B cell (primary cell): Measurements from ENCODE around the gene LTO1. TPM values are rescaled to one million over a fixed set of nuclear protein-coding genes. Genes with fewer than 3 reads are reported as not detected.

ENCODE experiments used
- ATAC-seq: fragments of 200-7000 bp; cut with Tn5 transposase; one replicate; pipeline ENCODE4 v1.10.0; 2021; ENCODE audit warnings: low read depth, mild to moderate bottlenecking, moderate number of reproducible peaks, moderate library complexity
- CTCF ChIA-PET: fragments of 350-600 bp; sonication (Branson Sonifier 250); formaldehyde crosslinking; loops from one replicate; lab custom pipeline; 2021; ENCODE audit warnings: antibody characterized with exemption, inconsistent platforms; lab: Charles Lee
- POLR2A ChIA-PET: fragments of 350-600 bp; sonication (Branson Sonifier 250); formaldehyde crosslinking; loops from one replicate; lab custom pipeline; 2021; ENCODE audit warnings: antibody characterized with exemption; lab: Charles Lee
- DNase-seq: peaks from one replicate; pipeline ENCODE4 v3.0.0; 2013
- H2AFZ ChIP-seq: 2 replicates; pipeline ENCODE4 v1.6.1; 2012; ENCODE audit warnings: mild to moderate bottlenecking, low read depth, low read length; ENCODE audit not compliant: insufficient read depth, poor library complexity, severe bottlenecking
- H3K27ac ChIP-seq, 2 donors: 1 replicate in 1 of 2; 2 replicates in 1 of 2; pipeline ENCODE4 v1.5.1; 2012 to 2013; ENCODE audit warnings: low read length in 2 of 2, mild to moderate bottlenecking in 2 of 2, moderate library complexity in 1 of 2
- H3K27me3 ChIP-seq, 4 experiments: fragments of 200-600 bp in 1 of 4; sonication (generic) in 1 of 4; replicated peaks in 1 of 4; 1 replicate in 2 of 4; 2 replicates in 2 of 4; pipeline versions ENCODE4 v1.6.1 to v1.7.0; 2013 to 2016; ENCODE audit warnings: low read length in 3 of 4, mild to moderate bottlenecking in 2 of 4, mixed read lengths in 1 of 4, moderate library complexity in 1 of 4; ENCODE audit not compliant: insufficient read depth in 4 of 4, control insufficient read depth in 3 of 4; ENCODE audit errors: control extremely low read depth in 1 of 4
- H3K36me3 ChIP-seq, 2 experiments: replicated peaks in 1 of 2; 1 replicate in 1 of 2; 2 replicates in 1 of 2; pipeline versions ENCODE4 v1.6.1 to v1.7.1; 2013; ENCODE audit warnings: low read length in 1 of 2; ENCODE audit not compliant: insufficient read depth in 2 of 2, control insufficient read depth in 1 of 2; ENCODE audit errors: control extremely low read depth in 1 of 2, extremely low read depth in 1 of 2
- H3K4me1 ChIP-seq, 2 donors: fragments of 200-600 bp in 1 of 2; sonication (generic) in 1 of 2; 1 replicate in 1 of 2; 2 replicates in 1 of 2; pipeline versions ENCODE4 v1.5.1 to v1.6.1; 2013 to 2017; ENCODE audit warnings: low read length in 2 of 2; ENCODE audit not compliant: control insufficient read depth in 2 of 2, insufficient read depth in 2 of 2
- H3K4me2 ChIP-seq: replicated peaks from 2 replicates; pipeline ENCODE3; 2012; ENCODE audit warnings: mild to moderate bottlenecking, low read depth, low read length; ENCODE audit not compliant: poor library complexity, severe bottlenecking
- H3K4me3 ChIP-seq, 5 experiments: fragments of 200-600 bp in 1 of 5; sonication (generic) in 1 of 5; 1 replicate in 3 of 5; 2 replicates in 2 of 5; pipeline versions ENCODE4 v1.5.1 to v1.7.0; 2011 to 2016; ENCODE audit warnings: low read length in 4 of 5, mild to moderate bottlenecking in 4 of 5, low read depth in 2 of 5, control low read depth in 1 of 5, moderate library complexity in 1 of 5; ENCODE audit not compliant: insufficient read depth in 1 of 5; ENCODE audit errors: control extremely low read depth in 1 of 5, extremely low read depth in 1 of 5
- H3K79me2 ChIP-seq: fragments of 200-600 bp; sonication (generic); one replicate; pipeline ENCODE4 v1.6.0; 2016; ENCODE audit warnings: low read length; ENCODE audit not compliant: control insufficient read depth, insufficient read depth
- H3K9ac ChIP-seq: fragments of 200-600 bp; sonication (generic); 2 replicates; pipeline ENCODE4 v1.6.1; 2017; ENCODE audit warnings: mild to moderate bottlenecking, low read length, moderate library complexity
- H3K9me3 ChIP-seq, 3 donors: one replicate each; pipeline versions ENCODE4 v1.6.1 to v1.7.1; 2013; ENCODE audit warnings: low read length in 2 of 3; ENCODE audit not compliant: control insufficient read depth in 2 of 3, insufficient read depth in 1 of 3; ENCODE audit errors: control extremely low read depth in 1 of 3
- H4K20me1 ChIP-seq: 2 replicates; pipeline ENCODE4 v1.6.0; 2012; ENCODE audit warnings: mild to moderate bottlenecking, low read length; ENCODE audit not compliant: insufficient read depth, control insufficient read depth, poor library complexity, severe bottlenecking
- H3K27ac Mint-ChIP-seq: one replicate; pipeline ENCODE4 v1.8.0; 2021; ENCODE audit warnings: mixed read lengths
- H3K27me3 Mint-ChIP-seq: one replicate; pipeline ENCODE4 v1.8.0; 2021; ENCODE audit warnings: mixed read lengths
- H3K4me1 Mint-ChIP-seq: one replicate; pipeline ENCODE4 v1.8.0; 2021; ENCODE audit warnings: mixed read lengths
- H3K4me3 Mint-ChIP-seq: one replicate; pipeline ENCODE4 v1.8.0; 2021; ENCODE audit warnings: mixed read lengths
- H3K9me3 Mint-ChIP-seq: one replicate; pipeline ENCODE4 v1.8.0; 2022; ENCODE audit warnings: mixed read lengths; ENCODE audit not compliant: insufficient read depth
- EZH2 ChIP-seq: IDR thresholded peaks from 2 replicates; pipeline ENCODE4 v1.6.1; 2012; ENCODE audit warnings: borderline replicate concordance, low read depth, mild to moderate bottlenecking, moderate library complexity, low read length; ENCODE audit not compliant: insufficient read depth, poor library complexity, severe bottlenecking
- WGBS: methylation state at CpG from one replicate; pipeline ENCODE4 v1.1.5; 2013; ENCODE audit warnings: missing lambda C conversion rate; ENCODE audit not compliant: insufficient coverage; 5-methylcytosine and 5-hydroxymethylcytosine counted together
- intact Hi-C: fragments of 100-400 bp; cut with micrococcal nuclease; formaldehyde crosslinking; loops from one replicate; pipeline ENCODE4 v1.10.0; 2022
- polyA plus RNA-seq: library from polyadenylated mRNA; depleted of rRNA; stranded (reverse); fragments of >200 nt; gene quantifications from 2 replicates; pipeline ENCODE4 v1.2.3, GENCODE V29; 2012
- total RNA-seq, 2 donors: library from RNA; stranded (reverse); fragments of 120-200 nt in 1 of 2; gene quantifications; 1 replicate in 1 of 2; 2 replicates in 1 of 2; pipeline versions ENCODE4 v1.2.3 to v1.2.4, GENCODE V29; 2013 to 2022
- TF ChIP-seq, protein P1 (sequence below): fragments of 200-600 bp; IDR thresholded peaks from one replicate; pipeline ENCODE4 v1.8.0; 2022; ENCODE audit warnings: antibody characterized with exemption, mild to moderate bottlenecking

The LTO1 gene
- total and polyA plus RNA-seq, 2 donors (not counting 1 experiment from before 2014, with no cell fraction given): 44.4 to 68.8 TPM

GRCh38 chr11:69620683-69621290 lies 54.4 kb downstream of the LTO1 start:
- TF ChIP-seq, protein P1, sequence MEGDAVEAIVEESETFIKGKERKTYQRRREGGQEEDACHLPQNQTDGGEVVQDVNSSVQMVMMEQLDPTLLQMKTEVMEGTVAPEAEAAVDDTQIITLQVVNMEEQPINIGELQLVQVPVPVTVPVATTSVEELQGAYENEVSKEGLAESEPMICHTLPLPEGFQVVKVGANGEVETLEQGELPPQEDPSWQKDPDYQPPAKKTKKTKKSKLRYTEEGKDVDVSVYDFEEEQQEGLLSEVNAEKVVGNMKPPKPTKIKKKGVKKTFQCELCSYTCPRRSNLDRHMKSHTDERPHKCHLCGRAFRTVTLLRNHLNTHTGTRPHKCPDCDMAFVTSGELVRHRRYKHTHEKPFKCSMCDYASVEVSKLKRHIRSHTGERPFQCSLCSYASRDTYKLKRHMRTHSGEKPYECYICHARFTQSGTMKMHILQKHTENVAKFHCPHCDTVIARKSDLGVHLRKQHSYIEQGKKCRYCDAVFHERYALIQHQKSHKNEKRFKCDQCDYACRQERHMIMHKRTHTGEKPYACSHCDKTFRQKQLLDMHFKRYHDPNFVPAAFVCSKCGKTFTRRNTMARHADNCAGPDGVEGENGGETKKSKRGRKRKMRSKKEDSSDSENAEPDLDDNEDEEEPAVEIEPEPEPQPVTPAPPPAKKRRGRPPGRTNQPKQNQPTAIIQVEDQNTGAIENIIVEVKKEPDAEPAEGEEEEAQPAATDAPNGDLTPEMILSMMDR: no peak
- no peak for TF ChIP-seq EZH2
- Histone ChIP-seq H3K27me3 (peaks cover 0 to 7% (median 0%) of the 10 kb centered on the region in 4 experiments), H3K9ac (no peak overlapping the region), H3K27ac (no peak overlapping the region), H3K79me2 (no peaks in the 10 kb centered on the region), H3K9me3 (peaks cover 0 to 3% (median 0%) of the 10 kb centered on the region in 3 donors), H2AFZ (no peak overlapping the region), H3K4me1 (no peaks in the 10 kb centered on the region), H3K4me3 (no peak overlapping the region), H3K36me3 (no peaks in the 10 kb centered on the region), H3K4me2 (no peak overlapping the region), H4K20me1 (no peaks in the 10 kb centered on the region)
- Mint-ChIP-seq H3K27me3 (peaks cover 25% of the 10 kb centered on the region), H3K4me1 (no peaks in the 10 kb centered on the region), H3K9me3 (no peaks in the 10 kb centered on the region), H3K4me3 (no peak overlapping the region), H3K27ac (no peak overlapping the region)
- ChIA-PET POLR2A (no interaction called here), CTCF (no interaction called here)
- intact Hi-C loops: no loop called here
- ATAC-seq: no peak
- DNase-seq: no peak
- 71% methylated on average over 1 of the region's 2 CpGs for WGBS

DNA sequence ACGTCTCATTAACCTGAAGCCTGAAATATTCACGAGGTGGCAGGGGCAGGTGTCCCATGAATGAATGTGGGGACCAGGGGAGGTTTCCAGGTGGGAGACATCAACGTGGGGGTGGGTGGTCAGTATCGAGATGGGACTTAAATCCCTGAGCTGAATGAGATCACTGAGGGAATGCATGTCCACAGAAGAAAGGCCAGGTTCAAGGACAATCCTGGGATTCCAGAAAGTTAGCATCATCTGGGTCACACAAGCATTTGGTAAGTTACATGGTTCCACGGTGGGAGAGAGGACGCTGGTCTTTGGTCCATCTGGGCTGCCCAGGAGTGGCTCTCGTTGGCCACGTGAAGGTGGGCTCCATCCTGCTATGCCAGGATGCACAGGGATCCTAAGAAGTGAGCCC lies 56.9 kb downstream of the LTO1 start:
- Mint-ChIP-seq H3K27me3 (peaks cover 18% of the 10 kb centered on the region), H3K4me1 (no peaks in the 10 kb centered on the region), H3K9me3 (no peaks in the 10 kb centered on the region), H3K27ac (no peak overlapping the region), H3K4me3 (no peak overlapping the region)
- H3K4me2 ChIP-seq: no peak overlapping the region
- TF ChIP-seq, protein P1: no peak
- TF ChIP-seq EZH2: no peak
- no peak overlapping the region for H3K27ac ChIP-seq
- ChIA-PET CTCF (no interaction called here), POLR2A (no interaction called here)
- H3K36me3 ChIP-seq: no peaks in the 10 kb centered on the region
- 93% methylated on average over 7 of the region's 8 CpGs for WGBS
- peaks cover 0 to 3% (median 0%) of the 10 kb centered on the region in 3 donors for H3K9me3 ChIP-seq
- H2AFZ ChIP-seq: no peak overlapping the region
- intact Hi-C loops: no loop called here
- H3K4me1 ChIP-seq: no peaks in the 10 kb centered on the region
- no peak overlapping the region for H3K9ac ChIP-seq
- ATAC-seq: no peak
- H3K4me3 ChIP-seq: no peak overlapping the region
- H4K20me1 ChIP-seq: no peaks in the 10 kb centered on the region
- no peaks in the 10 kb centered on the region for H3K79me2 ChIP-seq
- H3K27me3 ChIP-seq: peaks cover 0 to 17% (median 0%) of the 10 kb centered on the region in 4 experiments
- no peak for DNase-seq
